HepG2 (cell line): ENCODE data around the gene NADK2.

Experiments
- YY1 ChIP-seq: IDR thresholded peaks from 2 replicates; pipeline ENCODE4 v1.6.1; 2011; ENCODE audit warnings: low read length, low read depth, moderate library complexity, mild to moderate bottlenecking; ENCODE audit not compliant: insufficient read depth, insufficient replicate concordance
- ZBTB8A ChIP-seq: sonication (generic); formaldehyde crosslinking; IDR thresholded peaks from 2 replicates; pipeline ENCODE4 v1.4.0; 2020; ENCODE audit warnings: mild to moderate bottlenecking, low read depth, missing genetic modification reagents, borderline replicate concordance
- ZNF362 ChIP-seq: sonication (generic); formaldehyde crosslinking; IDR thresholded peaks from 2 replicates; pipeline ENCODE4 v1.4.0; 2020; ENCODE audit warnings: missing genetic modification reagents, mild to moderate bottlenecking, borderline replicate concordance
- ZNF572 ChIP-seq: sonication (generic); formaldehyde crosslinking; IDR thresholded peaks from 2 replicates; pipeline ENCODE4 v1.5.1; 2020; ENCODE audit warnings: mild to moderate bottlenecking, missing genetic modification reagents

GRCh38 chr5:36250427-36250826, 8.7 kb upstream of the NADK2 start:
- TF ChIP-seq ZNF572 (CRISPR knock-in tag): no peak
- no peak for TF ChIP-seq ZBTB8A (CRISPR knock-in tag)
- TF ChIP-seq YY1: no peak
- TF ChIP-seq ZNF362 (CRISPR knock-in tag): no peak
